Bone marrow (tissue), 2 donors: Measurements from ENCODE around the gene OSBPL5.
"Not testable (repeated sequence)": the region's sequence is repeated elsewhere in the genome, so short reads cannot be mapped to it uniquely, and the experiment has no call there.

Experiments used
- DNase-seq, 2 donors: peaks; one replicate each; lab custom pipeline; 2025; lab: John Stamatoyannopoulos, UW

Gene OSBPL5

GRCh38 chr11:3180869-3181268 is 15.8 kb upstream of the OSBPL5 start:
- DNase-seq = no peak

DNA sequence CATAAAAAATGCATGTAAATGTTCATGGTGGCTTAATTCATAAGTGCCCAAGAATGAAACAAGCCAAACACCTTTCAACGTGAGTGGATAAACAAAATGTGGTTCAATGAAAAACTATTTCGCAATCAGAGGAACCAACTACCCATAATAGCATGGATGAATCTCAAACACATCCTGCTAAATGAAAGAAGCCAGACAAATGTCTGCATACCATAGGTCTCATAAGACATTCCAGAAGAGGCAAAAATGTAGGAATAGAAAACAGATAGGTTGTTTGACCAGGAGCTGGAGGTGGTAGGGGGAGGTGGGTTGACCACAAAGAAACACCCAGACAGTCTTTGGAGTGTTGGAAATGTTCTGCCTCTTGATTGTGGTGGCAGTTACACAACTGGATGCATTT is 13.2 kb upstream of the OSBPL5 start:
- no peak for DNase-seq

DNA sequence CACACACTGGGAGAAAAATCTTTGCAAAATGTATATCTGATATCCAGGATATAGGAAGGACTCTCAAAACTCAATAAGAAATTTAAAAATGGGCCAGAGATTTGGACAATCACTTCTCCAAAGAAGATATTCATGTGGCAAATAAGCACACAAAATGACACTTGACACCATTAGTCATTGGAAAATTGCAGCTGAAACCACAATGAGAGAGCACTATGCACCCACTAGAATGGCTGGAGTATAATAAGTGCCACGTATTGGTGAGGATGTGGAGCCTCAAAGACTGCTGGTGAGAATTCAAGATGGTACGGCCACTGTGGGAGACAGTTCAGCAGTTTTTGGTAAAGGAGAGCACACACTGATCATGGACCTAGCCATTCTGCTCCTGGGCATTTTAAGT is 12.8 kb upstream of the OSBPL5 start:
- DNase-seq = no peak

DNA sequence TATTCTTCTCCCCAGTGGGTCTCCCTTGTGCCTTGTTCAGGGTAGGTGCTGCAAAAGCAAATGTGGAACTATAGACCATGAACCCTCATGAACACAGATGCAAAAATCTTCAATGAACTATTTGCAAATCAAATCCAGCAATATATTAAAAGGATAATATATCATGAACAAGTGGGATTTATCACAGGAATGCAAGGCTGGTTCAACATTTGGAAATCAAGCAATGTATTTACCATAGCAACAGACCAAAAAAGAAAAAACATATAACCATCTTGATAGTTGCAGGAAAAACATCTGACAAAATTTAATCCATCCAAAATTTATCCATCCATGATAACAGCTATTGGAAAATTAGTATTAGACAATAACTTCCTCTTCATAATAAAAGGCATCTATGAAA is 11.4 kb upstream of the OSBPL5 start:
- no peak for DNase-seq

- no peak for DNase-seq
These were observed 10.1 kb upstream of the OSBPL5 start for GRCh38 chr11:3175194-3175593.

DNA sequence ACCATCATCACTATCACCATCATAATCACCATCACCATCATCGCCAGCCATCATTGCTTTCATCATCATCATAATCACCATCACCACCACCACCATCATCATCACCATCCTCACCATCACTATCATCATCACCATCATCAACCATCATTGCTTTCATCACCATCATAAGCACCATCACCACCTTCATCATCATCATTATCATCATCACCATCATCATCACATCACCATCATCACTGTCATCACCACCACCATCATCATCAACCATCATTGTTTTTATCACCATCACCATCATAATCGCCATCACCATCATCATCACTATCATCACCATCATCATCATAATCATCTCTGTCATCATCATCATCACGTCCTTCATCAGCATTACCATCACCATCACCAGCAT is 9.3 kb upstream of the OSBPL5 start:
- no peak for DNase-seq

- no peak for DNase-seq
These were observed 8.7 kb upstream of the OSBPL5 start for GRCh38 chr11:3173795-3174194.

- DNase-seq = no peak
These were observed 6.9 kb upstream of the OSBPL5 start for GRCh38 chr11:3171931-3172560.

- DNase-seq = no peak
These were observed 5.9 kb upstream of the OSBPL5 start for GRCh38 chr11:3170756-3171650.

DNA sequence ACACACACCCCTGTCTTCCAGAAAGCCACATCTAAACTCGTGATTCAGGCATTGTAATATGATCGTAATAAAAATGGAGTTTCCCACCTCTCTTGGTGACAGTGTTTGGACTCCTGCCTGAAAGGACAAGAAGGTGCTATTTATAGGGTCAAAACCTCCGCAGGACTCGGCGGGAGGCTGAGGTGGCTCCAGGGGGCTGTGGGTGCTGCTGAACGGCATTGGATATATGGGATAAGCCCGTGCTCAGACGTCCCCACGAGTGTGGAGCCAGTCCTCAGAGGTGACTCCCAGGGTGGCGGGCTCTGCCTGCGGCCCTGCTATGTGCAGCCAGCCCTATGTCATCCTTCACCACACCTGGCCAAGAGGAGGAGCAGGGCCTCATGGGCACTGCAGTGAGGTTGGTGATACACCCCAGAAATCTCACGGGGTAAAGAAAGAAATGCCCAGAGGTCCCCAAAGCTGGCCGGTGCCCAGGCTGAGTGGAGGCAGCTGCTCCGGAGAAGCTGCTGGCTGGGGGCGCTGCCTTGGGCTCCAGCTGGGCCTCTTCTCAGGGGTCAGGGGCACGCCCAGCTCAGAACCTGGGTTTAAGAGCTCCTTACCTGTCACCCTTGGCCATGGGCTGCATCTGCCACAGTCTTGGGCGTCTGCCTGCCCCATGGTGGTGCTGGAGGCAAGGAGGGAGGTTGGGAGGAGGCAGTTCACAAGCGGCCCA is 5.1 kb upstream of the OSBPL5 start:
- no peak for DNase-seq

GRCh38 chr11:3169255-3170043 is 4.3 kb upstream of the OSBPL5 start:
- peak in 1 of 2 donors; percentile 50 for DNase-seq

- not testable (repeated sequence) for DNase-seq
These were observed 3.7 kb upstream of the OSBPL5 start for GRCh38 chr11:3168742-3169254.

DNA sequence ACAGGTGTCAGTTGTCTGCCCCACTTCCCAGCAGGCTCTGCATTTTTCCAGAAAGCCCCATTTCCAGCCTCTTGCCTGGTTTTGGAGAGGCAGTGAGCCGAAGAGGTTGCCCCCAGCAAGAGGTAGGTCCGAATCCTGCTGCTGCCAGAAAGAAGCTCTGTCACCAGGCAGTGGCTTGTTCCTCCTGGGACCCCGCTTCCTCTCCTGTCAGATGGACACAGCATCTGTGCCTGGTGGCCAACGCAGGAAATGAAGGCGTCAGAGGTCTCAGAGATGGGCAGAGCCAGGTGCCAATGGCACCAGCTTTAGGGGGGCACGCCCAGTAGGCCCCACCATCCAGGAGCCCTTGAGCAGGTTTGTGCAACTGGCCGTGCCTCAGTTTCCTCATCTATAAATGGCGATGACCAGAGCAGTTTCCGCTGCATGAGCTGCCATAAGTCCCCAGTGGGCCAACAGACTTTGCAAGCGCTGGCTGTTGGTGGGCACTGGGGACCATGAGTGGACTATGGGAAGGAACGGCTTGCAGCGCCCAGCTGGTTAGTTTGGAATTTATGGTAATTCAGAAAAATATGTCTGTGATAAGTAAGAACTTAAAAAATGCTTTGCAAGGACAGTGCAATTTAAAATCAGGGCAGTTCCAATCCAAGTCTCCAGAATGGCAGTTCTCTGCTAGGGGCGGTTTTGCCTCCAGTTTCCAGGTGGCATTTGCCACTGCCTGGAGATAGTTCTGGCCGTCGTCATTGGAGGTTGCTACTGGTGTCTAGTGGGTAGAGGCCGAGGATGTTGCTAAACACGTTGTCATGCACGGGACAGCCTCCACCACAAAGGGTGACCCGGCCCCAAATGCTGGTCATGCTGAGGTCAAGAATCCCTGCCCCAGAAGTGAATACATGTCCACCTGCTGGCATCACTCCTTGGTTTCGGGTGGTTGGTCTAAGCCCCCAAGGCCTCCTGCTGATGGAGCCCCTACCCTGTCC is 2.3 kb upstream of the OSBPL5 start:
- DNase-seq = no peak

GRCh38 chr11:3166268-3167142 is 1.4 kb upstream of the OSBPL5 start:
- no peak for DNase-seq

DNA sequence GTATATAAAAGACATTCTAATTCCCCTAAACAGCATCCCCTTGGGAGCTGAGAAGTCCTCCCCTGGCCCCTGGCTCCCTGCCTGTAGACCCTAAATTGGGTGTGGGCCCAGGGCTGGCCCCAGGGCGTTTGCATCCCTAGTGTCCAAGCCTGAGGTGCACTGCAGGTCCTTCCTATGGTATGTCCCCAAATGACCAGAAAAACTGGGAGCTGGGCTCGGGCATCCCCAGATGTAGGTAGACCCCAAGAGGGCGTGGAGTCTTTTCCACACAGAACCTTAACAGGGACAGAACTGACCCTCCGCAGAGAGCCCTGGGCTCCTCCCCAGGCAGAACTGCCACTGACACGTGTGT is 782 bp upstream of the OSBPL5 start:
- no peak for DNase-seq

DNA sequence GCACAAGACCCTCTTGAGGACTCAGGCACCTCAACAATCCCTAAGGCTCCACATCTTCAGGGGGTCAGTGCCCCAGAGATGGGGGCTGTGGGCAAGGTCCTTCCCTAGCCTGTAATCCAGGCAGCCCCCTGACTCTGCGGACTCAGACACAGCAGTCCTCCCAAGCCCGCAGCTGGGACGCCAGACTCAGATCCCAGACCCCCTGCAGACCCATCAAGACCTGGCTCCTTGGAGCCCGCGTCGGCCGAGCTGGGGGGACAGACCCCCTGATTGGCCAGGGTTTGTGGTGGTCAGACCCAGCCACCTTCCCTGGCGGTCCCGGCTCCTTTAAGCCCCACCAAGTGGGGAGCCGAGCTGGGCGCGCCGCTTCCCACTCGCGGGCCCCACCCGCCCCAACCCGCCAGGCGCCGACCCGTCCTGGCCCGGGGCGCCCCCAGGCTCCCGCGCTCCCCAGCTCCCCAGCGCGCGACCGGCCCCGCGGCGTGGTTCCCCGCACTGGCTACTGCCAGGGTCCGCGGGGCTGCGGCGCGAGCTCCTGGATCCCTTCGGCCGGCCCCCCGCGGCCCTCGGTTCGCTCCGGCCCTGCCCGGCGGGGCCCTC is 458 bp downstream of the OSBPL5 start:
- DNase-seq = no peak

GRCh38 chr11:3164138-3164551 is 965 bp downstream of the OSBPL5 start:
- peak in 1 of 2 donors; percentile 8 for DNase-seq

GRCh38 chr11:3163241-3163981 is 1.7 kb downstream of the OSBPL5 start:
- DNase-seq = no peak
